GM18519 (cell line): ENCODE data around the gene ZNF391.
"Not testable (repeated sequence)": the region's sequence is repeated elsewhere in the genome, so short reads cannot be mapped to it uniquely, and the experiment has no call there.

Experiments
- ATAC-seq: cut with Tn5 transposase; IDR thresholded peaks from one replicate; pipeline ENCODE4 v1.9.1; 2021; ENCODE audit warnings: mild to moderate bottlenecking, moderate library complexity; ENCODE audit not compliant: unreplicated experiment, low FRiP score

ZNF391 gene

GRCh38 chr6:27419363-27419762 lies 30.8 kb downstream of the ZNF391 start:
- no peak for ATAC-seq

GRCh38 chr6:27422651-27423332 lies 34.2 kb downstream of the ZNF391 start:
- ATAC-seq: no peak

- ATAC-seq: not testable (repeated sequence)
Measured at GRCh38 chr6:27424851-27425250, 36.3 kb downstream of the ZNF391 start.

GRCh38 chr6:27426045-27426620 lies 37.6 kb downstream of the ZNF391 start:
- no peak for ATAC-seq

- ATAC-seq: no peak
Measured at GRCh38 chr6:27428502-27428901, 39.9 kb downstream of the ZNF391 start.

- ATAC-seq: no peak
Measured at GRCh38 chr6:27428966-27429365, 40.4 kb downstream of the ZNF391 start.

GRCh38 chr6:27433714-27434113 lies 45.2 kb downstream of the ZNF391 start:
- no peak for ATAC-seq

- no peak for ATAC-seq
Measured at GRCh38 chr6:27439371-27439770, 50.8 kb downstream of the ZNF391 start.

- no peak for ATAC-seq
Measured at GRCh38 chr6:27441001-27441400, 52.4 kb downstream of the ZNF391 start.

- no peak for ATAC-seq
Measured at GRCh38 chr6:27442932-27443331, 54.4 kb downstream of the ZNF391 start.

GRCh38 chr6:27448456-27448855 lies 59.9 kb downstream of the ZNF391 start:
- ATAC-seq: no peak

- no peak for ATAC-seq
Measured at GRCh38 chr6:27451660-27452390, 63.3 kb downstream of the ZNF391 start.

GRCh38 chr6:27452496-27452897 lies 63.9 kb downstream of the ZNF391 start:
- ATAC-seq: no peak
